HEK293 (cell line): ENCODE data around the gene ZNF8.

Source experiments
- EGR2 ChIP-seq: fragments of 450-650 bp; formaldehyde crosslinking; IDR thresholded peaks from 2 replicates; pipeline ENCODE4 v1.5.1; 2016; ENCODE audit warnings: low read depth, missing biosample characterization, missing genetic modification characterization
- GLI2 ChIP-seq: fragments of 450-650 bp; formaldehyde crosslinking; IDR thresholded peaks from 2 replicates; pipeline ENCODE4; 2017; ENCODE audit warnings: missing biosample characterization, missing genetic modification characterization, low read depth, borderline replicate concordance
- KLF10 ChIP-seq: fragments of 450-650 bp; IDR thresholded peaks from 2 replicates; pipeline ENCODE4 v1.5.1; 2018; ENCODE audit warnings: missing biosample characterization, mild to moderate bottlenecking, missing genetic modification characterization
- MEIS1 ChIP-seq: sonication (generic); formaldehyde crosslinking; IDR thresholded peaks from 2 replicates; pipeline ENCODE4 v1.8.1; 2022; ENCODE audit warnings: missing genetic modification reagents, mild to moderate bottlenecking, borderline replicate concordance
- PRDM1 ChIP-seq: fragments of 450-650 bp; formaldehyde crosslinking; IDR thresholded peaks from 2 replicates; pipeline ENCODE4; 2016; ENCODE audit warnings: missing biosample characterization, missing genetic modification characterization
- RBAK ChIP-seq: fragments of 450-650 bp; formaldehyde crosslinking; IDR thresholded peaks from 2 replicates; pipeline ENCODE4 v1.5.1; 2016; ENCODE audit warnings: missing biosample characterization, missing genetic modification characterization
- SCRT2 ChIP-seq: fragments of 450-650 bp; formaldehyde crosslinking; IDR thresholded peaks from 2 replicates; pipeline ENCODE4 v1.5.1; 2016; ENCODE audit warnings: missing biosample characterization, missing genetic modification characterization
- SP2 ChIP-seq: fragments of 450-650 bp; formaldehyde crosslinking; IDR thresholded peaks from 2 replicates; pipeline ENCODE4 v1.5.1; 2016; ENCODE audit warnings: missing biosample characterization, missing genetic modification characterization
- ZBTB1 ChIP-seq: fragments of 450-650 bp; formaldehyde crosslinking; IDR thresholded peaks from 2 replicates; pipeline ENCODE4 v1.5.1; 2016; ENCODE audit warnings: missing biosample characterization, missing genetic modification characterization
- ZBTB17 ChIP-seq: fragments of 450-650 bp; formaldehyde crosslinking; IDR thresholded peaks from 2 replicates; pipeline ENCODE4 v1.5.1; 2016; ENCODE audit warnings: missing biosample characterization, missing genetic modification characterization
- ZBTB8A ChIP-seq: fragments of 450-650 bp; formaldehyde crosslinking; IDR thresholded peaks from 2 replicates; pipeline ENCODE4 v1.5.1; 2016; ENCODE audit warnings: missing biosample characterization, missing genetic modification characterization
- ZNF132 ChIP-seq: fragments of 450-650 bp; formaldehyde crosslinking; IDR thresholded peaks from 2 replicates; pipeline ENCODE4 v1.5.1; 2017; ENCODE audit warnings: missing biosample characterization, missing genetic modification characterization, borderline replicate concordance
- ZNF155 ChIP-seq: fragments of 450-650 bp; formaldehyde crosslinking; IDR thresholded peaks from 2 replicates; pipeline ENCODE4 v1.5.1; 2016; ENCODE audit warnings: missing biosample characterization, missing genetic modification characterization
- ZNF202 ChIP-seq: fragments of 450-650 bp; formaldehyde crosslinking; IDR thresholded peaks from 2 replicates; pipeline ENCODE4 v1.5.1; 2016; ENCODE audit warnings: missing biosample characterization, missing genetic modification characterization, borderline replicate concordance
- ZNF239 ChIP-seq: fragments of 450-650 bp; formaldehyde crosslinking; IDR thresholded peaks from 2 replicates; pipeline ENCODE4 v1.5.1; 2016; ENCODE audit warnings: missing biosample characterization, missing genetic modification characterization
- ZNF37A ChIP-seq: fragments of 450-650 bp; IDR thresholded peaks from 2 replicates; pipeline ENCODE4 v1.5.1; 2018; ENCODE audit warnings: missing biosample characterization, missing genetic modification characterization
- ZNF433 ChIP-seq: fragments of 450-650 bp; formaldehyde crosslinking; IDR thresholded peaks from 2 replicates; pipeline ENCODE4 v1.5.1; 2016; ENCODE audit warnings: missing biosample characterization, missing genetic modification characterization, low read depth
- ZNF473 ChIP-seq: fragments of 450-650 bp; formaldehyde crosslinking; IDR thresholded peaks from 2 replicates; pipeline ENCODE4 v1.5.1; 2017; ENCODE audit warnings: missing biosample characterization, missing genetic modification characterization
- ZNF544 ChIP-seq: fragments of 450-650 bp; formaldehyde crosslinking; IDR thresholded peaks from 2 replicates; pipeline ENCODE4 v1.5.0; 2017; ENCODE audit warnings: missing biosample characterization, missing genetic modification characterization
- ZNF561 ChIP-seq: fragments of 450-650 bp; IDR thresholded peaks from 2 replicates; pipeline ENCODE4 v1.5.1; 2018; ENCODE audit warnings: missing biosample characterization, missing genetic modification characterization, borderline replicate concordance
- ZNF571 ChIP-seq: fragments of 450-650 bp; formaldehyde crosslinking; IDR thresholded peaks from 2 replicates; pipeline ENCODE4 v1.5.0; 2017; ENCODE audit warnings: missing biosample characterization, missing genetic modification characterization
- ZNF747 ChIP-seq: fragments of 450-650 bp; formaldehyde crosslinking; IDR thresholded peaks from 2 replicates; pipeline ENCODE4 v1.5.1; 2016; ENCODE audit warnings: missing biosample characterization, missing genetic modification characterization
- ZNF776 ChIP-seq: fragments of 450-650 bp; formaldehyde crosslinking; IDR thresholded peaks from 2 replicates; pipeline ENCODE4 v1.5.0; 2017; ENCODE audit warnings: missing biosample characterization, missing genetic modification characterization, borderline replicate concordance
- ZSCAN23 ChIP-seq: fragments of 450-650 bp; formaldehyde crosslinking; IDR thresholded peaks from 2 replicates; pipeline ENCODE4 v1.5.1; 2016; ENCODE audit warnings: missing biosample characterization, missing genetic modification characterization
- TF ChIP-seq, protein P1 (sequence below): fragments of 450-650 bp; formaldehyde crosslinking; IDR thresholded peaks from 2 replicates; pipeline ENCODE4 v1.5.1; 2016; ENCODE audit warnings: missing biosample characterization, missing genetic modification characterization
- TF ChIP-seq, protein P2 (sequence below): fragments of 450-650 bp; formaldehyde crosslinking; conservative IDR thresholded peaks from 2 replicates; pipeline ENCODE4 v1.5.1; 2016; ENCODE audit warnings: low read depth, missing biosample characterization, missing genetic modification characterization
- TF ChIP-seq, protein P3 (sequence below): fragments of 450-650 bp; formaldehyde crosslinking; IDR thresholded peaks from 2 replicates; pipeline ENCODE4 v1.5.1; 2016; ENCODE audit warnings: missing biosample characterization, missing genetic modification characterization, borderline replicate concordance
- TF ChIP-seq, protein P4 (sequence below): fragments of 450-650 bp; formaldehyde crosslinking; IDR thresholded peaks from 2 replicates; pipeline ENCODE4; 2016; ENCODE audit warnings: missing biosample characterization, missing genetic modification characterization

Gene ZNF8

DNA sequence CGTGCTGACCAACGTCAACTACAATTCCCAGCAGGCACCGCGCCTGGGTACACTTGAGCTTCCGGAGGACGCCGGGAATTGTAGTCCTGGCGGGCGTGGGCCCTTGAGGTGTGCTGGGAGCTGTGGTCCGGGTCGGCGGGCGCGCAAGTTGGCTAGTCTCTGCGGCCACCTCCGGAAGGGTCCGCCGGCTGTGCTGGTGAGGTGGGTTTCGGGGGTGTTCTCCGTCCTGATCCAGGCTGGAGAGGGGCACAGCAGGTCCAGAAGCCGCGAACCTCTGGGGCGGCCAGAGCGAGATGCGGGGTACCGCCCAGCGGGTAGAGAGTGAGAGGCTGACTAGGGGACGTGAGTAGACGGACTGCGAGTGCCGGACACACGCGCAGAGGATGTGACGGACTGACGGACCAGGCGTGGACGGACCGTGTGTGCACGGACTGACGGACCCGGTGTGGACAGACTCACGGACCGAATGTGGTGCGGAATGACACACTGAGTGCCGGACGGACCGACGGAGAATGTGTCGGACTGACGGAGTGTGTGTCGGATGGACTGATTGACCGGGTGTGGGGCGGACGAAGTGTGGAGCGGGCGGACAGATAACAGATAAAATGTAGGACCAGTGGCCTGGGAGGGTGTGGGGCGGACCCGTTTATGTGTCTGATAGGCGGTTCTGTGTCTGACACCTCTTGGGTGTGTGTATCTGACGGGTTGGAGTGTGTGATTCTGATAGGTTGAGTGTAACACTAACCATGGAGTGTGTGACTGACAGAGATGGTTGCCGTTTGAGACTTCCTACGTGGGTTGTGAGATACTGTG lies 48.4 kb downstream of the ZNF8 start, which contains the start of gene ZSCAN22 (continued):
- TF ChIP-seq, protein P1, sequence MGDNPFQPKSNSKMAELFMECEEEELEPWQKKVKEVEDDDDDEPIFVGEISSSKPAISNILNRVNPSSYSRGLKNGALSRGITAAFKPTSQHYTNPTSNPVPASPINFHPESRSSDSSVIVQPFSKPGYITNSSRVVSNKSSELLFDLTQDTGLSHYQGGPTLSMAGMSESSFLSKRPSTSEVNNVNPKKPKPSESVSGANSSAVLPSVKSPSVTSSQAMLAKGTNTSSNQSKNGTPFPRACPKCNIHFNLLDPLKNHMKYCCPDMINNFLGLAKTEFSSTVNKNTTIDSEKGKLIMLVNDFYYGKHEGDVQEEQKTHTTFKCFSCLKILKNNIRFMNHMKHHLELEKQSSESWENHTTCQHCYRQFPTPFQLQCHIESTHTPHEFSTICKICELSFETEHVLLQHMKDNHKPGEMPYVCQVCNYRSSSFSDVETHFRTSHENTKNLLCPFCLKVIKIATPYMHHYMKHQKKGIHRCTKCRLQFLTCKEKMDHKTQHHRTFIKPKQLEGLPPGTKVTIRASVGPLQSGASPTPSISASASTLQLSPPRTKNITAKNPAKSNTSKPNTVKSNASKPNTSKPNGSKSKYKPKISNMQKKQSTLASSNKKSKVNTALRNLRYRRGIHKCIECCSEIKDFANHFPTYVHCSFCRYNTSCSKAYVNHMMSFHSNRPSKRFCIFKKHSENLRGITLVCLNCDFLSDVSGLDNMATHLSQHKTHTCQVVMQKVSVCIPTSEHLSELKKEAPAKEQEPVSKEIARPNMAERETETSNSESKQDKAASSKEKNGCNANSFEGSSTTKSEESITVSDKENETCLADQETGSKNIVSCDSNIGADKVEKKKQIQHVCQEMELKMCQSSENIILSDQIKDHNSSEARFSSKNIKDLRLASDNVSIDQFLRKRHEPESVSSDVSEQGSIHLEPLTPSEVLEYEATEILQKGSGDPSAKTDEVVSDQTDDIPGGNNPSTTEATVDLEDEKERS (tag by site-specific recombination): 0 out of 2 replicates have a peak, but pooled peaks have one; percentile 6
- TF ChIP-seq, protein P2, sequence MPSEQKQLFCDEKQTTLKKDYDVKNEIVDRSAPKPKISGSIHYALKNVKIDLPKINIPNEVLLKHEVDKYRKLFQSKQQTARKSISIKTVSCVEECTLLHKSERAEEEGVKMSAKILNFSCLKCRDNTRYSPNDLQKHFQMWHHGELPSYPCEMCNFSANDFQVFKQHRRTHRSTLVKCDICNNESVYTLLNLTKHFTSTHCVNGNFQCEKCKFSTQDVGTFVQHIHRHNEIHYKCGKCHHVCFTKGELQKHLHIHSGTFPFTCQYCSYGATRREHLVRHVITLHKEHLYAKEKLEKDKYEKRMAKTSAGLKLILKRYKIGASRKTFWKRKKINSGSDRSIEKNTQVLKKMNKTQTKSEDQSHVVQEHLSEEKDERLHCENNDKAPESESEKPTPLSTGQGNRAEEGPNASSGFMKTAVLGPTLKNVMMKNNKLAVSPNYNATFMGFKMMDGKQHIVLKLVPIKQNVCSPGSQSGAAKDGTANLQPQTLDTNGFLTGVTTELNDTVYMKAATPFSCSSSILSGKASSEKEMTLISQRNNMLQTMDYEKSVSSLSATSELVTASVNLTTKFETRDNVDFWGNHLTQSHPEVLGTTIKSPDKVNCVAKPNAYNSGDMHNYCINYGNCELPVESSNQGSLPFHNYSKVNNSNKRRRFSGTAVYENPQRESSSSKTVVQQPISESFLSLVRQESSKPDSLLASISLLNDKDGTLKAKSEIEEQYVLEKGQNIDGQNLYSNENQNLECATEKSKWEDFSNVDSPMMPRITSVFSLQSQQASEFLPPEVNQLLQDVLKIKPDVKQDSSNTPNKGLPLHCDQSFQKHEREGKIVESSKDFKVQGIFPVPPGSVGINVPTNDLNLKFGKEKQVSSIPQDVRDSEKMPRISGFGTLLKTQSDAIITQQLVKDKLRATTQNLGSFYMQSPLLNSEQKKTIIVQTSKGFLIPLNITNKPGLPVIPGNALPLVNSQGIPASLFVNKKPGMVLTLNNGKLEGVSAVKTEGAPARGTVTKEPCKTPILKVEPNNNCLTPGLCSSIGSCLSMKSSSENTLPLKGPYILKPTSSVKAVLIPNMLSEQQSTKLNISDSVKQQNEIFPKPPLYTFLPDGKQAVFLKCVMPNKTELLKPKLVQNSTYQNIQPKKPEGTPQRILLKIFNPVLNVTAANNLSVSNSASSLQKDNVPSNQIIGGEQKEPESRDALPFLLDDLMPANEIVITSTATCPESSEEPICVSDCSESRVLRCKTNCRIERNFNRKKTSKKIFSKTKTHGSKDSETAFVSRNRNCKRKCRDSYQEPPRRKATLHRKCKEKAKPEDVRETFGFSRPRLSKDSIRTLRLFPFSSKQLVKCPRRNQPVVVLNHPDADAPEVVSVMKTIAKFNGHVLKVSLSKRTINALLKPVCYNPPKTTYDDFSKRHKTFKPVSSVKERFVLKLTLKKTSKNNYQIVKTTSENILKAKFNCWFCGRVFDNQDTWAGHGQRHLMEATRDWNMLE: peak; percentile 48; the same call in 1 of the 2 replicates
- TF ChIP-seq ZNF37A (tag by site-specific recombination): no peak
- peak; percentile 76 for TF ChIP-seq SP2 (tag by site-specific recombination)
- 0 out of 2 replicates have a peak, but pooled peaks have one; percentile 16 for TF ChIP-seq EGR2 (tag by site-specific recombination)
- no peak; the same call in 1 of the 2 replicates for TF ChIP-seq SCRT2 (tag by site-specific recombination)
- peak; percentile 45; the same call in 1 of the 2 replicates for TF ChIP-seq ZBTB8A (tag by site-specific recombination)
- peak; percentile 99 for TF ChIP-seq ZNF561 (tag by site-specific recombination)
- TF ChIP-seq, protein P3, sequence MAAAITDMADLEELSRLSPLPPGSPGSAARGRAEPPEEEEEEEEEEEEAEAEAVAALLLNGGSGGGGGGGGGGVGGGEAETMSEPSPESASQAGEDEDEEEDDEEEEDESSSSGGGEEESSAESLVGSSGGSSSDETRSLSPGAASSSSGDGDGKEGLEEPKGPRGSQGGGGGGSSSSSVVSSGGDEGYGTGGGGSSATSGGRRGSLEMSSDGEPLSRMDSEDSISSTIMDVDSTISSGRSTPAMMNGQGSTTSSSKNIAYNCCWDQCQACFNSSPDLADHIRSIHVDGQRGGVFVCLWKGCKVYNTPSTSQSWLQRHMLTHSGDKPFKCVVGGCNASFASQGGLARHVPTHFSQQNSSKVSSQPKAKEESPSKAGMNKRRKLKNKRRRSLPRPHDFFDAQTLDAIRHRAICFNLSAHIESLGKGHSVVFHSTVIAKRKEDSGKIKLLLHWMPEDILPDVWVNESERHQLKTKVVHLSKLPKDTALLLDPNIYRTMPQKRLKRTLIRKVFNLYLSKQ: peak; percentile 75; the same call in 1 of the 2 replicates
- TF ChIP-seq ZSCAN23 (tag by site-specific recombination): peak; percentile 76; the same call in 1 of the 2 replicates
- no peak for TF ChIP-seq ZBTB1 (tag by site-specific recombination)
- TF ChIP-seq ZBTB17 (tag by site-specific recombination): peak; percentile 91
- no peak for TF ChIP-seq ZNF433 (tag by site-specific recombination)
- no peak for TF ChIP-seq ZNF544
- TF ChIP-seq KLF10 (tag by site-specific recombination): no peak
- TF ChIP-seq ZNF747 (tag by site-specific recombination): no peak; the same call in 1 of the 2 replicates
- no peak for TF ChIP-seq ZNF155
- TF ChIP-seq, protein P4, sequence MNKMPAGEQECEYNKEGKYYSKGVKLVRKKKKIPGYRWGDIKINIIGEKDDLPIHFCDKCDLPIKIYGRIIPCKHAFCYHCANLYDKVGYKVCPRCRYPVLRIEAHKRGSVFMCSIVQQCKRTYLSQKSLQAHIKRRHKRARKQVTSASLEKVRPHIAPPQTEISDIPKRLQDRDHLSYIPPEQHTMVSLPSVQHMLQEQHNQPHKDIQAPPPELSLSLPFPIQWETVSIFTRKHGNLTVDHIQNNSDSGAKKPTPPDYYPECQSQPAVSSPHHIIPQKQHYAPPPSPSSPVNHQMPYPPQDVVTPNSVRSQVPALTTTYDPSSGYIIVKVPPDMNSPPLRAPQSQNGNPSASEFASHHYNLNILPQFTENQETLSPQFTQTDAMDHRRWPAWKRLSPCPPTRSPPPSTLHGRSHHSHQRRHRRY: 0 out of 2 replicates have a peak, but pooled peaks have one; percentile 8
- no peak for TF ChIP-seq ZNF202 (tag by site-specific recombination)
- no peak for TF ChIP-seq ZNF473 (tag by site-specific recombination)
- TF ChIP-seq PRDM1: no peak
- TF ChIP-seq RBAK (tag by site-specific recombination): no peak
- no peak for TF ChIP-seq MEIS1 (CRISPR knock-in tag)
- no peak for TF ChIP-seq ZNF776
- no peak for TF ChIP-seq GLI2 (tag by site-specific recombination)
- no peak for TF ChIP-seq ZNF571 (tag by site-specific recombination)
- TF ChIP-seq ZNF132: no peak
- 0 out of 2 replicates have a peak, but pooled peaks have one; percentile 79 for TF ChIP-seq ZNF239 (tag by site-specific recombination)
